ENCODE data around the gene PADI3. TPM values are rescaled to one million over a fixed set of nuclear protein-coding genes. Genes with fewer than 3 reads are reported as not detected.

The PADI3 gene
- total RNA-seq, 1 experiment from 2014 or later: 0.21 TPM

DNA sequence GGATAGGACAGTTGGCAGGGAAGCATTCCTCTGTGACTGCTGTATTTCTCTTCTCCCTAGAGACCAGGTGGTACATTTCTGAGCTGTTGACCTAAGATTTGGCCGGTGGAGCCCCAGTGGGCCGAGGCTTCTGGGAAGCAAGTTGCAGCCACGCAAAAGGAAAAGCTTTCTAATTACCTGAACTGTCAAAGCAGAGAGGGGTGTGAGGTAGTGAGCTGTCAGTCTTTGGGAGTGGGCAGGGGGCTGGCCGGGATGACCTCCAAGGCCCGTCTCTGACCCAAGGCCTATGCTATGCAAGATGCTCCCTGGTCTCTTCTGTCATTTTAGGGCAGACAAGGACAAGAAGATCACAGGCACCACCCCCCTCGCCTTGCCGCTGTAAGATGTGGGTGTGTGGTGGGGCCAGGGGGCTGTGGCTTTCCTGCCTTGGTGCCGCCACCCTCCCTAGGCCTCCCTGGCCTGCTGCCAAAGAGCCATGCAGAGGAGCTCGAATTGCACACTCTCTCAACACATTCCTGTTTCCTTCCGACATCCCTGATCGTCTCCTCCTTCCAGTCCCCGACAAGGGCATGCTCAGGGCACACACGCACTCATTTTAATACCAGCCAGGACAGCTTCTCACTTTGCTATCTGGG, 36.3 kb upstream of the PADI3 start:
- in situ Hi-C loops (cut with HindIII; ENCODE audit: low pct_unique_long_range_greater_than_20kb, low sequenced_read_pairs): no loop called here

DNA sequence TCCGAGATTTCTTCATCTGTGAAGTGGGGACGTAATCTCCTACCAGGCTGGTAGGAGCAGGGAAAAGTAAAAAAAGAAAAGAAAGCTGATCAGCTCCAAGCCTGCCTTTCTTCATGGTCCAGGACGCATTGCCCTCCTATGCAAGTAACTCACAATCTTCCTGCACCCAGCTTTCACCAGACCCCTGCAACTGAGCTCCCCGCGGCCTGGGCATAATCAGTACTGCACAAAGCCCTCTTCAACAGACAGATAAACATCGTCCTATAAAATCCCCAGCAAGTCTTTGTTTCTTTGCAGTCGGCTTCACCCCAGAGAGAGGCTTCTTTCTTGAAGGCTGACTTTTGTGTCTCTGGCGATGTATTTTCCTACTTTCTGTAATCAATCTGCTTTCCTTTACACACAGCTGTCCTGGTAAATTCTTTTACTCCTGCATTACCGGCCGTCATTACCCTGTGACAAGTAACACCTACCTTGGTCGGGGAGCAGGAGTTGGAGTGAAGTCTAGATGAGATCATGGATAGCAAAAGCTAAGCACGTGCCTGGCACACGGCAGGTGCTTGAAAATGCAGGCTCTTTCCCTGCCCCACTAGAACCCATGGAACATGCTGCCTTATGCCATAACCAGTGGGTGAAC, 35.6 kb upstream of the PADI3 start:
- DNase-seq (ENCODE audit: low read depth, low spot score): no peak
- in situ Hi-C loops (cut with HindIII; ENCODE audit: low pct_unique_long_range_greater_than_20kb, low sequenced_read_pairs): no loop called here

More for the DNA sequence above, 36.3 kb upstream of the PADI3 start:
- DNase-seq (ENCODE audit: low read depth, low spot score): no peak

DNA sequence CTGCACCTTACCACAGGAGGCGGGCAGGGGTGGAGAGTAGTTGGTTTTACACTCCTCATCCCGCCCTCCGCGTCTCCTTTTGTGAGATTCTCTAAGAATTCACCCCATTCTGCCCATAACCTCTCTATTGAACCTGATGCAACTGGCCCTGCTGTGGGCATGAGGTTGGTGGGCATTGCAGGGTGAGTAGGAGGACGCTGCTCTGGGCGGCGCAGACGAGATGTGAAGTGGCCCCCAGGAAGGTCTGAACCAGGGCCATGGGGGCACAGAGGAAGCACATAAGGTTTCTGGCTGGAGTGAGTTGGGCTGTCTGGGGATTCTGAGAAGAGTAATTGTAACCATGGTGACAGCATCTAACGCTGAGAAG, 35.1 kb upstream of the PADI3 start:
- in situ Hi-C loops (cut with HindIII; ENCODE audit: low pct_unique_long_range_greater_than_20kb, low sequenced_read_pairs): no loop called here
- no peak for DNase-seq (ENCODE audit: low read depth, low spot score)

DNA sequence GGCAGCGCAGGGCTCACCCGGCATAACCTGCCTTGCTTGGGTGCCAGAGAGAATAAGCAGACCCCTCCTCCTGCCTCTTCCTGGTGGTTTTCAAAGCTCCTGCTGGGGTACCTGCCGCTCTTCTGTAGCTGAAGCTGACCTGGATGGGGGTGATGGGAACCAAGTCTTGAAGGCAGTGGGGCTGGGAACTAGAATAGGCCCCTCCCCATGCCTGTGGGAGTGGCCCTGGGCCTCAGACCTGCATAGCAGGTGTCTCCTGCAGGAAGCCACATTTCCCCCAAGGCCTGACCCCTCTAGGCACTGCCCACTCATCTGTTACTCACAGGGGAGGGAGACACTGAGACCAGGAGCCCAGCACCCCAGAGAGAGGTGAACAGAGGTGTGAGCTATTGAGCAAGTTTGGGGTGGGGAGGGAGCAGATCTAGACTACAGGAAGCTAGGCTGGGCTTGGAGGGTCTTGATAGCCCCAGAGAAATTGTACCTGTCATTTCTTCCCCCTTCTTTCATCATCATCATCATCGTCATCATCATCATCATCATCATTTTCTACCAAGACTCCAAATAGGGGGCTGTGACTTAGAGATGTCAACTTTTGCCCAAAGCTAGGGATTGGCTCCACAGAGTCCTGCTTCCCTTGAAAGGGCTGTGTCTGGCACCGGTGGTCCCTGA, 33.9 kb upstream of the PADI3 start:
- no peak for DNase-seq (ENCODE audit: low read depth, low spot score)
- in situ Hi-C loops (cut with HindIII; ENCODE audit: low pct_unique_long_range_greater_than_20kb, low sequenced_read_pairs): no loop called here

DNA sequence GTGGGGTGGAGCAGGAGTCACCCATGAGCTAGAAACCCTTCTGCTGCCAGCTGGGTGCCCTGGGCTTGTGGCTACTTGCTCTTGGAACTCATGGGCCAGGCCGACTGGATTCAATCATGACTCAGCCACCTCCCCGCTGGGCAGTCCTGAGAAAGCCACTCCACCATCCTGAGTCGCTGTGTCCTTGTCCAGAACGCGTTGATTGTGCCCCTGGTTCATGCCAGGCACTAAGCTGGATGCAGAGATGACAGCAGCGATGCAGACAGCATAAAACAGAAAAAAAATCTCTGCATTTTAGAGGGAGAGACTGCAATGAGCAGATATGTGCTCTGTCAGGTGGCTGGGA, 33.4 kb upstream of the PADI3 start:
- in situ Hi-C loops (cut with HindIII; ENCODE audit: low pct_unique_long_range_greater_than_20kb, low sequenced_read_pairs): no loop called here
- no peak for DNase-seq (ENCODE audit: low read depth, low spot score)

DNA sequence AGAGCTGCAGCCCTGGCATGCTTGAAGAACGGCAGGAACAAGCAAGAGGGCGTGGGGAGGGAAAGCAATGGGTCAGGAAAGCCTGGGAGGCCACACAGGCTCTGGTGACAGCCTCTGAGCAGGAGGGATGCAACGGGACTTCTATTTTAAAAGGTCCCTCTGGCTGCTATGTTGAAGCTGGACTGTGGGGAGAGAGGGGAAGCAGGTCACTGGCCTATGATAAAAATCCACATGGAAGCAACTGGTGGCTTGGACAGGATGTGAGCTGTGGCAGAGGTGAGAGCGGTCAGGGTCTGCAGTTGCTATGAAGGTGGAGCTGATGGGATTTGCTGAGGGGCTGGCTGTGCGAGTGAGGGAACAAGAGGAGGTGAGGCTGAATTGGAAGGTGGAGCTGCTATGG, 32.8 kb upstream of the PADI3 start:
- in situ Hi-C loops (cut with HindIII; ENCODE audit: low pct_unique_long_range_greater_than_20kb, low sequenced_read_pairs): no loop called here
- no peak for DNase-seq (ENCODE audit: low read depth, low spot score)

DNA sequence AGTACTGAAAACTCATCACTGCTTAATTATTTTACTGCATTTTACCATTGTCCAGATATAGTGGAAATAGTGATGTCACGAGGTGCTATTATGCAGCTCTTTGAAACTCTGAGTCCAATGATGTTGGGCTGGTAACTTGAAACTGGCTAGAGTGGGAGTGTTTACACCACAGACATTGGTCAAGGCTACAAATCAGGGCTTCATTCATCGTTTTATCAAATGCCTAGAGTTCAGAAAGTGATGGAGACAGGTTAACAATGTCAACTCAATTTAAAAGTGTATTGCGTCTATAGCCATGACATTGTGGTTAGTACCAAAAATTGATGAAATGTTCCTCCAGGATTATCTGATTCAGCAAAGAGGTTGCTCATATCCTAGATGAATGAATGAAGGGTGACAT, 31.3 kb upstream of the PADI3 start:
- in situ Hi-C loops (cut with HindIII; ENCODE audit: low pct_unique_long_range_greater_than_20kb, low sequenced_read_pairs): no loop called here

DNA sequence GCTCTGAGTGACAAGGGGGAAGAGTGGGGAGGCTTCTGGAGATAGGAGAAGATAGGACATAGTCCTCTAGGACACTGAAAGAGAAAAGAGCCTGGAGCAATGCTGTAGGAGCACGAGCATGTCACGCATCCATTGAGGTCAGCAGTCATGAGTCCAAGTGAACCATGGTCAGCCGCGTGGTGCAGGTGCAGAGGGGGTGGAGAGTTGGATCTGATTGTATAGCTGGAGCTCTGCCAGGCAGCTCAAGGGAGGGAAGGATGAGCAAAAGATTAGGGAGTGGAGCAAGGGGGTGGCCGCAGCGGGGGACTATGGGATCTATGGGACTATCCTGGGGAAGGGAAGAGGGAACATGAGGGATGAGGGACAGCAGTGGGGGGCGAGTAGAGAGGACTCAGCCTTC, 30.0 kb upstream of the PADI3 start:
- in situ Hi-C loops (cut with HindIII; ENCODE audit: low pct_unique_long_range_greater_than_20kb, low sequenced_read_pairs): no loop called here
- DNase-seq (ENCODE audit: low read depth, low spot score): peak; percentile 72

More for the DNA sequence above, 31.3 kb upstream of the PADI3 start:
- no peak for DNase-seq (ENCODE audit: low read depth, low spot score)

DNA sequence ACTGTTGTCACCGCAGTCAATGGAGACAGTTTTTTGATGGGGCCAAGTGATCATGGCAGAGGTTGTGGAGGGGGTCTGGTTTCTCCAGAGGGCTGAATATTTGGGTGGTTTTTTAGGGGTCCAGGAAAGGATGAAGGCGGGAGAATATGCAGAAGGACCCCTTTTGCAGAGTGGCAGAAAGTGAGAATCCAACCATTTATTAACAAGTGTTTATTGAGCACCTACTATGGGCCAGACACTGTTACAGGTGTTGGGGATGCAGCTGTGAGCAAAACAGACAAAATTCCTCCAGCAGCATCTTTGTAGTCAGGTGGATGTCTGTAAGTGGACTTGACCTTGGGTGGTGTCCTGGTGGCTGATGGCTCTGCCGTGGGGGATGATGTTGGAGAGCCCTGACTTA, 28.6 kb upstream of the PADI3 start:
- DNase-seq (ENCODE audit: low read depth, low spot score): no peak
- in situ Hi-C loops (cut with HindIII; ENCODE audit: low pct_unique_long_range_greater_than_20kb, low sequenced_read_pairs): no loop called here

DNA sequence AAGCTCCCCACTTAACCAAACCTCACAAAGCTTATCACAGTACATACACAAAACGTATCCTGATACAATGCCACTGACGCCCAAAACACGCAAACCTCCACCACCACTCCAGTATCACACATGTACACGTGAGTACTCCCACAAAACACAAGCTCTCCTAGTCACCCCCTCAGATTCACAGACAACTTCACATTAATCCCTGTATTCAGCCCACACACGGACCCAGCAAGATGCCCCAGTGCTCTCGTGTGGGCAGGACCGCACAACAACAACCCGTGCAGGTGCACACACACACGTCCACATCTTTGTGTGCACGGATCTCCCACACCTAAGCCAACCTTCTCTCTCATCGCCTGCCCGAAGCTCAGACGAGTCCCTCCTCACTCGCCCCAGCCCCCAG, 26.3 kb upstream of the PADI3 start:
- in situ Hi-C loops (cut with HindIII; ENCODE audit: low pct_unique_long_range_greater_than_20kb, low sequenced_read_pairs): no loop called here
- DNase-seq (ENCODE audit: low read depth, low spot score): no peak

DNA sequence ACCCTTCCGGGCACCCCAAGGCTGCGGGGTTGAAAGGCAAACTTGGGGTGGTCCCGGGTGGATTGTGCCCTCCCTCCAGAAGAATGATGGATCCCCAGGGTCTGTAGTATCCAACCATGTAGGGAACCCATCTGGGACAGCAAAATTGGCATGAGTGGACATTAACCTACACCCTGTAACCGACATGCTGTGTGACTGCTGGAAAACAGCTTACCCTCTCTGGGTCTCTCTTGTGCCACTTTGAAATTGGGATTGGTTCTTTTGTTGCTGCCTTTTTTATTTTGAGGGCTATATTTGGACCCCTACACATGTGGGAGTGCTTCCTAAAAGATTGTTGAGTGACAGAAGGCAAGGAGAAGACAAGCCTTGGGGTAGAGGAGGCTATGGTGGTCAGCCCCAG, 24.5 kb upstream of the PADI3 start:
- in situ Hi-C loops (cut with HindIII; ENCODE audit: low pct_unique_long_range_greater_than_20kb, low sequenced_read_pairs): no loop called here
- no peak for DNase-seq (ENCODE audit: low read depth, low spot score)

DNA sequence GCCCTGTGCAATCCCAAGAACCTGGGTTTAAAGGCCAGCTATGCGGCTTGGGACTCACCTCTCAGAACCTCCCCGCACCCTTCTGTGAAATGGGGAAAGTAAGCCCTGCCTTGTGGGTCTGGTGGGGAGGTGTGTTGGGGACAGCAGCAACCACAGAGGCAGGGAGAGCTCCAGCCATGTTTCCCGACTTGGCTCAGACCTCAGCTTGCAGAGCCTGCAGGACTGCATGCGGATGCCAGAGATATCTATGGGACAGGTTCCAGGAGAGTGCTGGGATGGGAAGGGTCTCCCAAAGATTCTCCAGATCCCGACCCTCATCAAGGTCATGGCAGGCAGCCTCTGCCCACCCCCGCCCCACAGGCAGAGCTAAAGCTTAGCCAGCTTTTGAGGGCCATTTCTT, 23.8 kb upstream of the PADI3 start:
- in situ Hi-C loops (cut with HindIII; ENCODE audit: low pct_unique_long_range_greater_than_20kb, low sequenced_read_pairs): no loop called here
- DNase-seq (ENCODE audit: low read depth, low spot score): no peak

DNA sequence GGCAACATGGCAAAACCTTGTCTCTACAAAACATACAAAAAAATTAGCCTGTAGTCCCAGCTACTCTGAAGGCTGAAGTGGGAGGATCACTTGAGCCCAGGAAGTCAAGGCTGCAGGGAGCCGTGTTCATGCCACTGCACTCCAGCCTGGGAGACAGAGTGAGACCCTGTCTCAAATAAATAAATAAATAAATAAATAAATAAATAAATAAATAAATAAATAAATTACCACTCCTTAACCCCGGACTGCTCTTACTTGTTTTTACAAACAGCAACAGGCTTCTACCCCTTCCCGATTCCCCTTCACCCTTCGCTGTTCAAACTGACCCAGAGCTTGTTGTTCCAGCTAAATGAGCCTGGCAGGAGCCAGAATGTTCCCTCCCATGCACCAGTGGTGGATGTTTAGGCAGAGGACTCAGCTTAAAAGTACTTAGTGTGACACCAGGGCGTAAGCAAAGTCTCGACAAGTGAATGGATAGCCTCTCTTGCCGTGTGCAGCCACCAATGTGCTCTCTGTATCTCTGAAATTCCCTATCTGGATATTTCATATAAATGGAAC, 21.5 kb upstream of the PADI3 start:
- in situ Hi-C loops (cut with HindIII; ENCODE audit: low pct_unique_long_range_greater_than_20kb, low sequenced_read_pairs): no loop called here
- no peak for DNase-seq (ENCODE audit: low read depth, low spot score)

DNA sequence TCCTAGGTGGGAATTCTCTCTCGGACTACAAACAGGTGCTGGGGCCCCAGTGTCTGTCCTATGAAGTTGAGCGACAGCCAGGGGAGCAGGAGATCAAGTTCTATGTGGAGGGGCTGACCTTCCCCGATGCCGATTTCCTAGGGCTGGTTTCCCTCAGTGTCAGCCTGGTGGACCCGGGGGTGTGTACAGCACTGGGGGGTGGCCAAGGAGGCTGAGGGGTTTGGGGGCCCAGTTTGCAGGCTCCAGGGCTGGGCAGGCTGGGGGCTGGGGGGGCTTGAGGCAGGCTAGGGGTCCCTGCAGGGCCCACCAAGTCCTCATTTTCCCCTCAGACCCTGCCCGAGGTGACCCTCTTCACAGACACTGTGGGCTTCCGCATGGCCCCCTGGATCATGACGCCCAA, 20.3 kb upstream of the PADI3 start:
- in situ Hi-C loops (cut with HindIII; ENCODE audit: low pct_unique_long_range_greater_than_20kb, low sequenced_read_pairs): no loop called here
- DNase-seq (ENCODE audit: low read depth, low spot score): no peak

DNA sequence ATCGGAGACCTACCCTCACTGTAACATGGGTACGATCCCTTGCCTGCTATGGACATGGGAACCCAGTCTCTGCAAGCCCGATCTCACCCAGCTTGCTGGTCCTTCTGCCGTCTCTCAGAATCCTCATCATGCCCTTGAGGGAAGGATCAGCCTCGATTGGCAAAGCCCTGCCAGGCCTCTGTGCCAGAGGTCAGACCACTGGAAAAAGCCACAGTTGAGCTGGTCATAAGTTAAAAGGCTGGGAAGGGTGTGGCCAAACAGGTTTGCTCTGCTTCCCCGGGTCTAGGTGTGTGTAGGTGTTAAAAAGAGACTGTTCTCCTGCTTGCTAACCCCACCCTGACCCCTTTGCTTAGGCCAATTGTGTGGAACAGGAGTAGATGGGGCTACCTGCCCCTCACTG, 19.5 kb upstream of the PADI3 start:
- DNase-seq (ENCODE audit: low read depth, low spot score): no peak
- in situ Hi-C loops (cut with HindIII; ENCODE audit: low pct_unique_long_range_greater_than_20kb, low sequenced_read_pairs): no loop called here

DNA sequence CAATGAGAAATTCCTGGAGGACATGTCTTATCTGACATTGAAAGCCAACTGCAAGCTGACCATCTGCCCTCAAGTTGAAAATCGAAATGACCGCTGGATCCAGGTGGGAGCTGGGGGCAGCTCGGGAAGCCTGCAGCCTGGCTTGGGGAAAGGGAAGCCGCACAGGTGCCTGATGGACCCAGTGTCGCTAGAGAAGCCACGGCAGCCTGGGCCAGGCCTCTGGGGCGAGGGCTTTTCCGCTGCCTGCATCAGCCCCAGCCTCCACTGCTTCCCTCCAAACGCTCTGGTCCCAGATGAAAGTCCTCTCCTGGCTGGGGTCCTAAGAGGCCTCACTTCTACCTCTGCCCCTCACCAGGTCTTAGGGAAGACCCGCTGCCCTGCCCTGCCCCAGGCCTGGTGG, 18.8 kb upstream of the PADI3 start:
- in situ Hi-C loops (cut with HindIII; ENCODE audit: low pct_unique_long_range_greater_than_20kb, low sequenced_read_pairs): no loop called here
- no peak for DNase-seq (ENCODE audit: low read depth, low spot score)

DNA sequence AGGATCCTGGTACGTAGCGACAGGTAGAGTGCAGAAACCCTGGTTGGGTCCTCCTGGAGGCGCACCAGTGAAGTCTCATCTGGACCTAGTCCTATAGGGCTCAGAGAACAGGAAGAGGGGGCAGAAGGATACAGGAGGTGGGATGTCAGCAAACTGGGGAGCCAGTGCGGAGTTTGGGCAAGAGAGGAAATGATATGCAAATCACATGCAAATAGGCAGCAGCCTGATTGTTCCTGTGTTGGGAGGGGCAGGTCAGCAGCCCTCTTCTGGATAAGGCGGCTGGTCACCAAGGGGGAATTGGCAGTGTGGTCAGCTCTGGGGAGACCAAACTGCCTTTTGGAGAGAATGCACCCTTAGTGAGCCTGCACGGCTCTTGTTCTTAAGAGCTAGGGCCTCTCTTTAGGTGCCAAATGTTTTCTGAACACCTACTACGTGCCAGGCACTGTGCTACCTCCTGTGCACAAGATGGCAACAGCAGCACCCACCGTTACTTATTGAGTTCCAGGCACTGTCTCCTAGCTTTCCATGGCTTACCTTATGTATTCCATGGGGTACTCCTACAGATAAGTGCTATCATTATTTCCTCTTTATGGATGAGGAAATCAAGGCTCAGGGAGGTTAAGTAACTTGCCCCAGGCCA, 18.1 kb upstream of the PADI3 start:
- in situ Hi-C loops (cut with HindIII; ENCODE audit: low pct_unique_long_range_greater_than_20kb, low sequenced_read_pairs): no loop called here
- DNase-seq (ENCODE audit: low read depth, low spot score): no peak

DNA sequence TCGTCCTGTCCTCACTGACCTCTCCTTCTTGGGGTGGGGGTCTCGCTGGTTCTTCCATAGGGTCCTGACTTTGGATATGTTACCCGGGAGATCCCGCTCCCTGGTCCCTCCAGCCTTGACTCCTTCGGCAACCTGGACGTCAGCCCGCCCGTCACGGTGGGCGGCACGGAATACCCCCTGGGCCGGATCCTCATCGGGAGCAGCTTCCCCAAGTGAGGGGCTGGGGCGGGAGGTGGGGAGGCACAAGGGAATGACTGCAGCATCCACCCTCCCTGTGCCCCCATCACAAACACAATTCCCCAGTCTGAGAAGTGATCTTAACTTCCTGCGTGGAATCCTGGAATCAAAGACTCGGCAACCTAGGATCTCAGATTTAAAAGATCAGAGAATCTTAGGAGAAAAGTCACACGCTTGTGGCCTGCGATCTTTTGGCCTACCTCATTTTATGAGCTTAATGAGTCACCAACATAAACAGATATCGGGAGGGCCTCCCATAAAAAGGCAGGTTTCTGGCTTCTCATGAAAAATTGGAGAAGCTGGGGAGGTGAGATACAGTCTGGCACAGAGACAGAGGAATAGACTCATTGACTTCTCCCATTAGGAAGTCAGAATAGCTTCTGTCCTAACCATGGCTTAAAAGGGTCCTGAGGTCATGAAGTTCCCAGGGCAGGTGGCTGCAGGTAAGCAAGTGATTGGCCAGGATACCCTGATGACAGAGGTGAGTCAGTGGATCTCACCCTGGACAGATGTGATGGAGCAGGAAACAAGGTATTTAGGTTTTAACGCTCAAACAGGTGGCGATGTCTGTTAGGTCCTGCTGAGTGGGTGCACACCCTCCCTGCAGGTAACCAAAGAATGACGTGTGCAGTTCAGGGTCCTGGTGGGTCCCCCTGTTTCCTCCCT, 15.9 kb upstream of the PADI3 start:
- in situ Hi-C loops (cut with HindIII; ENCODE audit: low pct_unique_long_range_greater_than_20kb, low sequenced_read_pairs): no loop called here
- no peak for DNase-seq (ENCODE audit: low read depth, low spot score)
